ENCODE measurements around the gene PTH1R.

The PTH1R gene

DNA sequence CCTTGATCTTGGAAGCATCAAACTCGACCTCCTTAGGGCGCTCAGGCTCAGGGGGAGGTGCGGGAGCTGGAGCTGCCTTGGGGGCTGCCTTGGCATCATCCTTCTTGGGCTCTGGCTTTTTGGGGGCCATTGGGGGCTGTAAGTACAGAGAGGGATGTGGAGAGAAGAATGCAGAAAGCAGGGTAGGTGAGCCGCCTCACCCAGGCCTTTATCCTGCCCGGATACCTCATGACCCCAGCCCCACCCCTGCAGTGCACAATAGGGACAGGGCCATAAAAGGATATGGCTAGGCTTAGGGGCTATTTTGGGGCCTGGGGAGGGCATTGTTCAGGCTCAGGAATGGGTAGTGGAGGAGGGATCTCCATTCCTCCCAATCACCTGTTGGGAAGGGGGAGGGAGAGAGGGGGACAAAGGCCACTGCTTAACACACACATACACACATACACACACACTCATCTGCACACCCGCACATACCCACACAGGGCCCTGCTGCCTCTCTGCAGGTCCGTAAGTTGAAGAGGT is 14.2 kb upstream of the PTH1R start, which contains the start of gene MYL3:
MYL3 (minus strand) TSS at position 184 of the 522 bp plus-strand sequence; CDS start at position 130, 54 bp downstream.
- DNase-seq (ENCODE audit: low read depth in 4 of 4, low spot score in 1 of 4) = no peak

DNA sequence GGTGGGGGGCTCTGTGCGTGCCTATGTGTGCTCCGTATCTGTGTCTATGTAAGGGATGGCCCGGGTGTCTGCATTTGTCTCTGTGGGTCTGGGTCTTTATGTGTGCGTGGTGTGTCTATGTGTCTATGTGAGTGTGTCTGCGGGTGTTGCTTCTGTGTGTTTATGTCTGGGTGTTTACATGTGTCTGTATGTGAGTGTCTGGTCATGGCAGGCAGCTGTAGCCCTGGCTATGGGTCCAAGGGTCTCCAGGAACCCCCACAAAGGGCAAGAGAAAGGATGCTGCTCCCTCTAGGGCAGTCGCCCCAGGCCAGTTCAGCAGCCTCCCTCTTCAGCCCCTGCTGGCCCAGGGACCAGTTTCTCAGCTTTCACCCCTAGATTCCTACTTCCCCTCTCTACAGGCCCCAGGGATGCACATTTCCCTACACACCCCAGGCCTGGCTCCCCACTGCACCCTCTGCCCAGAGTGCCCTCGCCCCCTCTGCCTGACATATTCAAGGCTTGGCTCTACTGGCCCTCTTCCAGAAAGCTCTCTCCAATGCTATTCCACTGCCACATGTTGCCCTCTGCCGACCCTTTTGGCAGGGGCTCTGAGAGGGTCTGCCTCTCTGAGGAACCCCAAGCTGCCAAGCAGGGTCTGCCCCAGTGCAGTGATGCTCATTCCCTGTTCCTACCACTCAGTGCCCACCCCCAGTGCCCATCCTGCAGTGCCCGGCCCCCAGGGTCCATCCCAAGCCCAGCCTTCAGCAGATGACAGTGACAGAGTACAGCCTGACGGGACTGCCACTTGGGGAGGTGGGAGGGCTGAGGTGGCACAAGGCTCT is 13.2 kb upstream of the PTH1R start:
- no peak for DNase-seq (ENCODE audit: low read depth in 4 of 4, low spot score in 1 of 4)

DNA sequence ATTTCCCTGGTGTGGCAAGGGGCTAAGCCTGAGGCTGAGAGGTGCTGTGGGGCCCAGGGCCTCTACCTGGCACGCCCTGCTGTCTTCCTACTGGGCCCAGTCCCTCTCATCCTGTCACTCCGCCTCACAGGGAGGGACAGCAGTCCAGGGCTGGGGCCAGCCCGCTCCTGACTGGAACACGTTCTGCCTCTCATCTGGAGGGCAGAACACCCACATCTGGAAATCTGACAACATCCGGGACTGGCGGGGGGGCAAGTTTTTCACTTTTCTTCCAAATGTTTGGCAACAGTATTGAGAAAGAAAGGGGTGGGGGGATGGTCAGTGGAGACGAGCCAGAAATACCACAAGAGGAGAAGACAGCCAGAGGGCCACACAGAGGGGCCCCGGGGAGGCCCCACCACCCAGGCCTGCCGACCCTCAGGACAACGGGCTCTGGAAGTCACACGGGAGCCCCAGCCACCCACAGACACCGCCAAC is 12.5 kb upstream of the PTH1R start:
- no peak for DNase-seq (ENCODE audit: low read depth in 4 of 4, low spot score in 1 of 4)

DNA sequence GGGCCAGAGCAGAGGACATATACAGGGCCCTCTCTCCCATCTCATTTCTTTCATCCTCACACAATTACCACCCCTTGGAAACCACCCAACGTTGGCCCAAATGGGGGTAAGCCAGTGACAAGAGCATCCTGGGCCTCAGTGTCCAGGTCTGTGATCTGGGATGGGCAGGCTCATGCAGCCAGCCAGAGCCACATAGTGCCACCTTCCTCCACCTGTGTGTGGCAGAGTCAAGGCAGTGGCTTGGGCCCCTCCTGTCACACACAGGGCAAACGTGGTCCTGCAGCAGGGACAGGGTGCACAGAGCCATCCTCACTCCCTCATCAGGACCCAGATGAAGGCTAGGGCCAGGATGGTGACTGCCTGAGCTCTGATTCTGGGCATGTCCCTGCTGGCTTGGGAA is 12.0 kb upstream of the PTH1R start:
- no peak for DNase-seq (ENCODE audit: low read depth in 4 of 4, low spot score in 1 of 4)

DNA sequence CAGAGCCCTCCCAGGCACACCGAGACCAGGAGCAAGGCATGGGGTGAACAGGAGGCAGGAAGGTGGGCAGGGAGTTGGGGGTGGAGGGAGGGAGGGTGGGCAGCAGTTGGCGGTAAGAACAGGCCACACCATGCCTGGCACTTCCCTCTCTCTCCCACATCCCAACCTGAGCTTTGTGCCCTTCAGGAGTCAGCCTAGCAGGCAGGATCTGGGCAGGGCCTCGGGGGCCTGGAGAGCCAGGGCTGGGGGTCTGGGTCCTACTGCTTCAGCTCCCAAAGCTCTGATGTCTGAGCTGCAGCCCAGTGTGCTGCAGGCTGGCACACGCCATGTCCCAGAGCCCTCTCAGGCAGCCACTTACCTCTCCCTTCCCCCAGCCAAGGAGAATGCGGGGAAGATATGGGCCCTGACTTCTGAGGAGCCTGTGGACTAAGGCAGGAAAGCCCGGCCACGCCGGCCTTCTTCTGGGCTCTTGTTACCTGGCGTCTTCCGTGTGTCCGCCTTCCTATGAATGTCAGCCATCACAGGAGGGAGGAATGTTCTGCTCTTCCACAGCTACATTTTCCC is 11.4 kb upstream of the PTH1R start:
- DNase-seq (ENCODE audit: low read depth in 4 of 4, low spot score in 1 of 4) = no peak

DNA sequence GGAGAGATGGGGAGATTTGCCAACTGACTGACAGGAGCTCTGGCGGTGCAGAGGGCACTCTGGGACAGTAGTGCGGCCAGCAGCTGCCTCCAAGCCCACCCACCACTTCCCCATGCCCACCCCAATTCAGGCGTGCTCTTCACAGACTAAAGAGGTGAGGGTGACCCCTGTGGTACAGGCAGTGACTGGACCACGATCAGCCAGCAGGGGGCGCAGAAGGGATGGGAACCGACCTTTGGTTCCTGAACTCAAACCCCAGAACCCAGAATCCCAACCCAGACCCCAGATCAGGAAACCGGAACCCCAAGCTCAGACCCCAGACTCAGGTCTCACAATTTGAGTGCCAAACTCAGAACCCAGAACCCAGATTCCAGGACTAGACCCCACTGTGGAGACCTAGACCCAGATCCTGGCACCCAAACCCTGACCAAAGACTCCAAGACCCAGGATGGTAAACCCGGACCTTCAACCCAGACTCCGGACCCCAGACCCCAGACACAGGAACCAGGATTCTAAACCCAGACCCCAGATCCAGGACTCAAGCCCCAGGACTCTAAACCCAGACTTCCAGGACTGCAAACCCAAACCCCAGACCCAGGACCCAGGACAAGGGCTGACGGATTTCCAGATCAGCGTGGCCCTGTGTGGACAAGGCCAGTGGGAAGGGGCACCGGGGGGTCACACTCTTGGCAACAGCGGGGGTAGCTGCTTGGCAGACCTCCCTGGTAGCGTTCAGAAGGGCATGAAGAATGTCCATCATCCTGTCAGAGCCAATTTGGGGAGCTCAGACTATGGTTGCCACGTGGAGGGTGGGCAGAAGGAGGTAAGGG is 10.6 kb upstream of the PTH1R start:
- peak; percentile 66 to 92 (median 82) for DNase-seq (ENCODE audit: low read depth in 4 of 4, low spot score in 1 of 4)

DNA sequence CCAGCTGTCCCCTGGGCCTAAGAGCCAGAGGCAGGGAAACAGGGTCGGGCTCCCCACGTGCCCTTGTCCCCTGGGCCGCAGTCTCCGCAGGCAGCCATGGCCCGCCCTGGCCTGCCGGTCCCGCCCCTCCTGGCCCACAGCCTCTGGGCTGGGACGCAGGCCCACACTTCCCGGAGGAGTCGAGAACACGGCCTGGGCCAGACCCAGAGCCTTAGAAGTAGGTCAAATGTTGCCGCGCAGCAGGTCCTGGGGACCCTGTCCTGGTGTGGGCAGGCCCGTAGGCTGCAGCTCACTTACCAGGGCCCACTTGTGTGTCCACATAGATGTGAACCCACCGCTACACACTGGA is 10.0 kb upstream of the PTH1R start:
- DNase-seq (ENCODE audit: low read depth in 4 of 4, low spot score in 1 of 4) = no peak

DNA sequence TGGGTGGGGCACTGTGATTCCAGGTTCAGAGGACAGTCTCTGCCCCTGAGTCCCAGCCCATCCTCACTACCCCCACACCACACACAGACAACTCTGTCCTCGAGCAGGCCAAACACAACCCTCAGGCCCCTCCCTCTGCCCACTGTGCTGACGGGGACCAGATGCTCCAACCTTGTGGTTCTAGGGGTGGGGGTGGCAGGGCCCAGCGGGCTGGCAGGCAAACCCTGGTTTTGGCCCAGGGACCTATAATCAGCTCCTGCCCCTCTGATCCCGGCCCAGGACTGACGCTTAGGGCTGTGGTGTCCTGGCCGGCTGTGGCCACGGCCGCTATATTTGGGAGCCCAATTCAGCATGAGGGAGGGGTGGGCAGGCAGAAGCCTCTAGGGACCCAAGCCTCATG is 9.2 kb upstream of the PTH1R start:
- no peak for DNase-seq (ENCODE audit: low read depth in 4 of 4, low spot score in 1 of 4)

DNA sequence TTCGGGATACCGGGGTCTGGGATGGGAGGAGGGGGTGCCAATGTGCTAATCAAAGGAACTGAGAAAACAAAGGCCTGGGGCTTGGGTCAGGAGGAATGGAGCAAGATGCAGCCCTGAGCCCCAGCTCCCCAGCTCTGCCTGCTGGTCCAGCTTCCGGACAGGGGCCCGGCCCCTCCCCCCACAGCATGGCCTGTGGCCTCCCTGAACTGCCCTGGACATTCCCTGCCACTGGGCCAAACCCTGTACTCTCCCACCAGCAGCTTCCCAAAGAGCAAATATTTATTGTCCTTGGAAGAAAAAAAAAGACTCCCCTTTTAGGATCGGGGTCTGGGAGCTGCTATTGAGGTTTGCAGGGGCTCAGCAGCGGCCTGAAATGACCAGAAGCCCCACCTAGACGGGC is 8.6 kb upstream of the PTH1R start:
- no peak for DNase-seq (ENCODE audit: low read depth in 4 of 4, low spot score in 1 of 4)

DNA sequence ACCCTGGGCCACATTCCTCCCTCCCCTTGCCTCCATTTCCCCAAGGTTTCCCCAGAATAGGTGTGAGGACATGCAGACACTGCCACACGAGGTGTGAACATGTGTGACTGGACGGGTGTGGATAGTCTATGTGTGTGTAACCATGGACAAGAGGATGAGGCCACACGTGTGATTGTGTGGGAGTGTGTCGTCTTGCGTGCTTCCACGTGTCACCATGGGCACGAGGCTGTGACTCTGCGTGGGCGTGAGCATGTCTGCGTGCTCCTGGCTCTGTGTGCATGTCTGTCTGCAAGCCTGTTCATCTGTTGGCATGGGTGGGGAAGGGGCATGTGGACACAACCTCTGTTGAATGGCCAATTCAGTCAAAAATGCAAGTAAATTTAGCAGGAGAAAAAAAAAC is 8.1 kb upstream of the PTH1R start:
- DNase-seq (ENCODE audit: low read depth in 4 of 4, low spot score in 1 of 4) = no peak

DNA sequence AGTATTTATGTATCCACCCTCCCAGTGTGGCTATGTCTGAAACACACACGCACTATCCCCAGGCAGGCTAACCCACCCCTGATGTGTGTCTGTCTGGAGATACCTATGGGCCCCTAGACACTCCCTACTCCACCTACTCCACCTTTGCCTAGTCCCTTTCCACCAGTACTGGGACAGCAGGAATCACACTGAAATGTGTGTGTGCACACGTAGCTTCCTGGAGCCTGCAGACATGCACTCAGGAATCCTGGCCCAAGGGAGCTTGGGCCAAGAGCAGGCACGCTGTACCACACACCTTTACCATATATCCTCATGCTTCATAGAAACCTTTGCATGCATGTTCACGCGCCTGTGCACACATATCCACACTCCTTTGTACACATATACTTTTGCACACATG is 6.9 kb upstream of the PTH1R start:
- DNase-seq (ENCODE audit: low read depth in 4 of 4, low spot score in 1 of 4) = no peak

DNA sequence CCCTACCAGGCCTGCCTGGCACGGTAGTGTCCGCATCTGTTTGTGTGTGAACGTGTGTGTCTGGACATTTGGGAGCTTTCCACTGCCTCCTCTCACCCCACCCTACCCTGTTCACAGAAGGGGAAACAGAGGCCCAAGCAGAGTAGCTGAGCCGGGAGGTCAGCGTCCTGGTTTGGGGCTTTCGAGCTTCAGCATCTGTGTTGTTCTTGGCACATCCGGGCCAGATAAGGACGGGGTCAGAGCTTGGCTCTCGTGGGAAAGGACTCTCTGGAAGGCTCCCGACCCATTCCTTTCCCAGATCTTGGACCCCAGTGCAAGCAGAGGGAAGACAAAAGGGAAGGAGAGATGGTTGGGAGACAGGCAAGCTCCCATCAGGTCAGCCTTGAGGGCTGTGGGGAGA is 6.3 kb upstream of the PTH1R start:
- no peak for DNase-seq (ENCODE audit: low read depth in 4 of 4, low spot score in 1 of 4)

DNA sequence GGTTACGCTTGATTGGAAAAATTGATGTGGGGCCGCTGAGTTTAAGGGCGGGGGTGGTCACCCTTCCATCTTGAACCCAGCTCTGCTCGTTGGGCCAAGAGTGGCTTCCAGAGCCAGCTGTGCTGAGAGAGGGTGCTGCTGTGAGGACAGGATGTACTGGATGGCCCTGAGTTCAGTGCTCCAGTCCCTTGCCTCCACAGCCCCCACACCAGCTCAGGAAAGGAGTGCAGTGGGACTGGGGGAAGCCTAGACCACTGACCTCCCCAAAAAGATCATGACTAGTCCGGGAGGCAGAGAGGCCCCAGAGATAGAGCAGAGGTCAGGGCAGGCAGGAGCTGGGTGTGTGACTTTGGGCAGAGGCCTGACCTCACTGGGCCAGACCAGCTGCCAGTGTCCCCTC is 4.0 kb upstream of the PTH1R start:
- DNase-seq (ENCODE audit: low read depth in 4 of 4, low spot score in 1 of 4) = no peak

DNA sequence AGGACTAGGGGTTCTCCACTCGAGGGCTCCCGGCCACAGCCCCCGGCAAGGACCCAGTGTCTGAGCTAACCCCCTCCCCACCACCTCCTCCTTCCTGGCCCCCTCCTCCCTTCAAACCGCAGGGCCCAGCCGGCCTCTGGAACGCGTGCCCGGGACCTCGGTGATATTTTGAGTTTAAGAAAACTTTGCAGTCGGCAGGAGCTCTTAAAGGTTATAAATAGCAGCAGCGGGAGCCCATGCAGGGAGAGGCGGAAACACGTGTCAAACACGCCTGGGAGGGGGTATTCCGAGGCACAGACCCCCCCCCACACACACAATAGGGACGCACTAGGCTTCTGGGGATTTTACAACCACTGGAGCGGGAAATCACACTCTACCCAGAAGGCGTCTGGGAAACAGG is 3.1 kb upstream of the PTH1R start:
- DNase-seq (ENCODE audit: low read depth in 4 of 4, low spot score in 1 of 4) = no peak

DNA sequence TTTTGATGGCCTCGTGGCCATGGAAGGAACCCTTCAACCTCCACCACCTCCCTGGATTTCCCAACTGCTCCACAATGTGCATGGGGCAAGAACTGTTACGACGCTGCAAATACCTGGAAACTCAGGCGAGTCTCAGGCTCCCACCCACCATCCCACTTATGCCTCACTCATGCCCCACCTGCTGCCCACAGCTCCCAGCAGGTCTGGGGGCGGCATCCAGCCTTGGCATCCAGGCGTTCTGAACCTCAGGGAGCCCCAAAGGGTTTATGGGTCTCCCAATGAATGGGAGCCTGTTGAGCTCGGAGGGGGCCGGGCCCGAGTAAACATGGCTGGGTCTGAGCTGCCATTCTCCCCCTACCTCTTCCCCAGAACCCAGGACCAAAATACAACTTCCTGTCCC is 2.0 kb upstream of the PTH1R start:
- no peak for DNase-seq (ENCODE audit: low read depth in 4 of 4, low spot score in 1 of 4)

DNA sequence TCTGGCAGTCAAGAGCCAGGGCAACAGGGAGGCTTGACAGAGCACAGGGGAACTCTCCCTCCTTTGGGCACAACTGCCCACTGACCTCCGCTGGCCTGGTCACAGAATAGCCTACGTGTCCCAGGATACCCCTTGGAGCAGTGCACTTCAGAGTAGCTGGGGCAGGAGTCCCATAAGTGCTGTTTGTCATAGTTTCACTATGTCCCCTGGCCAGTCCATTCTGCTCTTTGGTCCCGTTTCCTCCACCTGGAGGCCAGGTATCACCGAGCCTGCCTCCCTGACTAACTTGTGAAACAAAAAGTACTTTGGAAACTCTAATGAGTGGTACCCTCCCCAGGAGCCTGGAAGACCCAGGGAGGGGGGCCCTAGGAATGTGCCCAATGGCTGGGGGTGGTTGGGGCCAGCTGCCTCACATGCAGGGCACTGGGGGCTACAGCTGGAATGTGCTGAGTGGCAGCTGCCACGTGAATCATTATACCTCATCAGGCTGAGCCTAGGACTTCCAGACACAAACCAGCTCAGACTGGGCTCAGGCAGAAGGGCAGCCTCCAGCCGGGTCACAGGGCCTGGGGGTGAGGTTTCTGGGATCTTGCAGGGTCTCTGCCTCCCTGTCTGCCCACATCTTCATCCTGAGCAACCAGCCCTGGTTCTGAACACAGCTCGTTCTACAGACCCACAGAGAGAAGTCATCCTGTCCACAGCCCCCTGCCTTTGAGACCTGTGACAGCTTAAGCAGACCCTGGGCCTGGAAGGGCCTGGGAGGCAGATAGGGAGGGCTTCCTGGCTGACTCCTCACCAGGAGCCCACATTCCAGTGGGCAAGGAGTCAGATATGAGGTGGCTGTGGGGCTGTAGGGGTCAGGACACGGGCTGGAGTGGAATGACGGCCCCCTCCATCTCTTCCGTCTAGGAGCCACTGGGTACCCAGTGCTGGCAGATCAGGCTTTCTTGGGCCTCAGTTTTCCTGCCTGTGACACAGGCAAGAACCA is 914 bp upstream of the PTH1R start:
- no peak for DNase-seq (ENCODE audit: low read depth in 4 of 4, low spot score in 1 of 4)

DNA sequence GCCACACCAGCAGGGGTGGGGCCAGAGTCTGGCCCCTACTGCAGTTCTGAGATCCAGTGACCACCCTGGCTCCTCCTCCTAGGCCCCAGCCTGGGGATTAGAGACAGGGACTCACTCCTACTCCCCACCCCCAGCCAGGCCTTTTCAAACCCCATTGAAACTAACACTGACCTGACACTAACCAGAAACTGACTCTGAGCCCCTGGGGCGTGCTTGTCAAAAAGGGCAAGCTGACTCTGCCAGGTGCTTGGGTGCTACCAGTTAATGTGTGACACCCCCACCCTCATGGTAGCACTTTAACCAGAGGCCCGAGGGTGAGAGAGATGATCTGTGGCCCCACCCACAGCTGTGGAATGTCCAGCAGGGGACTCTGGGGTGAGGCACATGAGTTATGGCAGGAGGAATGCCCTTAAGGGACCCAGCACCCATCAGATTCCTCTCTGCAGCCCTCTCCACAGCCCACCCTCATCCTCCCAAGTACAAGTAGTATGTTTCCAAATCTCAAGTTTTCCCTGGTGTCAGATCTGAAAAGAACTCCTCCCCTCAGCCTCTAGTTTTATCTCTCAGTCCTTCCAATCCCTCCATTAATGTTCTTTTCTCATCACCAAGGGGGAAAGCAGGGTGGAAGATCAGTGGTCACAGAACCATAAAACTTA is 1.4 kb downstream of the PTH1R start:
- no peak for DNase-seq (ENCODE audit: low read depth in 4 of 4, low spot score in 1 of 4)

DNA sequence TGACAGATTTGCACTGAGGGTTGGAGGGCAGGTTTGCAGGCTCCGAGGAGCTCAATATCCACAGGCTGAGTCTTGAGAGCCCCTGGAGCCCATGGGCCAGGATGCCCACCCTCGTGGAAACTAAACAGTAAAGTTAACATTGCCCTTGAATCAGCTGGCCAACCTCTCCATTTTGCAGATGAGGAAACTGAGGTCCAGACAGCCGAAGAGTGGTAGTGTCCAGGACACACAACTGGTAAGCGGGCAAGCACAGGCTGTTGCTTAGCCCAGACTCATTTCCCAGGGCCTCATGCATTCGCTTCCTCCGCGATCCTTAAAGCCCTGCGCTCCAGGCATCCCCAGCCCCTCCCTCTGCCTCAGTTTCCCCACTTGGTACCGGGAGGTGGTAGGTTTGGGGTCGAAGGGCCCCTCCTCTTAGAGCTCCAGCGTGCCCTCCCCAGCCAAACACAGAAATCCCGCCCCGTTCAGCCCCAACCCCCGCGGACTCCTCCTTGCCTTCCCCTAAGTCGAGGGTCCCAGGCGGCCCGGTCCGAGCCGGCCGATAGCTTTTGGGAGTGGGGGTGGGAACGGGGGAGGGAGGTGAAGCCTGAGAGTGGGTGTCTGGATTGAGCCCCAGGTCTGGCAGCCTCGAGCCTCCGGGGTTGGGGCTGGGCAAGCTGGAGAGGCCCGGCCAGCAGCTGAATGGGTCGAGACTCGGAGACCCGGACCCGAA is 3.5 kb downstream of the PTH1R start:
- DNase-seq (ENCODE audit: low read depth in 4 of 4, low spot score in 1 of 4) = no peak

DNA sequence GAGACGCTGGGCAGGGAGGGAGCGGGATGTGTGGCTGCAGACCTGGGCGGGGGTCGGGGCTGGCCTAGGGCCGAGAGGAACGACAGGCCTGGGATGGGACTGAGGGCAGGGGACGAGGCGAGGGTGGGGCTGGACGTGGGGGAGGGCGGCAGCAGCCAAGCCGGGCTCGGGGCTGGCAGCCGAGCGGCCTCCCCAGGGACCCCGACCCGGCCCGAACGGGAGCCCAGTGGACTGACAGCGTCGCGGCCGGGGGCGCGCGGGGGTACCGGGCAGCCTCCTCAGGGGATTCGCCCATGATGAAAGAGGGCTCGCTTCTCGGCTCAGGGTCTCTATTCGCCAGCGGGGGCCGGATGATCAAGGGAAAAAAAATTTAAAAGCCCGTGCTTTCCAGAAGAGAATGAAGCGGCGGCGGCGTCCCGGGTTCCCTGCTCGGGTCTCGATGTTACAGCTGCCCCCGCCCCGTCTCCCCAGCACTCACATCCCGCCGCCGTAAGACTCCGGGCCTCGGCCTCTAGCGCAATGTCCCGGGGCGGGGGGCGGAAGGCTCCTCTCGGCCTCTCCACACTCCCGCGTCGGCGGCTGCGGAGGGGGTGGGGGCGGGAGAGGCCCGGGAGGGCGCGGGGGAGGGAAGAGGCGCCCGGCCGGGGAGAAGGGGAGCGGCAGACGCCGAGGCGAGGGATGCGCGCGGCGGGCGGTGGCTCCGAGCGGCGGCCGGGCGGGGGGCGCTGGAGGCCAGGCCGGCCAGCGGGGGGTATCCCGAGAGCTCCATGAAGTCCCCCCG is 4.3 kb downstream of the PTH1R start:
- no peak for DNase-seq (ENCODE audit: low read depth in 4 of 4, low spot score in 1 of 4)
